Chondrocyte (in vitro differentiated cells): ENCODE results near the gene CCNF. TPM values are rescaled to one million over a fixed set of nuclear protein-coding genes. Genes with fewer than 3 reads are reported as not detected.

Experiments used
- DNase-seq: peaks from one replicate; pipeline ENCODE4 v3.0.0; 2021; ENCODE audit warnings: mixed read lengths, low spot score
- H3K27ac Mint-ChIP-seq: one replicate; pipeline ENCODE4 v1.8.0; 2021; ENCODE audit warnings: mild to moderate bottlenecking, moderate library complexity, mixed read lengths; ENCODE audit not compliant: unreplicated experiment
- H3K27me3 Mint-ChIP-seq: 2 replicates; pipeline ENCODE4 v1.8.0; 2021; ENCODE audit warnings: low read depth, mixed read lengths
- H3K36me3 Mint-ChIP-seq: 2 replicates; pipeline ENCODE4 v1.8.0; 2021; ENCODE audit warnings: low read depth, mixed read lengths
- H3K4me1 Mint-ChIP-seq: 2 replicates; pipeline ENCODE4 v1.8.0; 2021; ENCODE audit warnings: low read depth, mild to moderate bottlenecking, mixed read lengths
- H3K4me3 Mint-ChIP-seq: one replicate; pipeline ENCODE4 v1.8.0; 2021; ENCODE audit warnings: mild to moderate bottlenecking, moderate library complexity, mixed read lengths; ENCODE audit not compliant: unreplicated experiment
- H3K9me3 Mint-ChIP-seq: 2 replicates; pipeline ENCODE4 v1.8.0; 2021; ENCODE audit warnings: low read depth, mixed read lengths
- CTCF ChIP-seq: fragments of 200-600 bp; sonication (generic); IDR thresholded peaks from 2 replicates; pipeline ENCODE4 v1.5.0; 2021; ENCODE audit warnings: antibody characterized with exemption, mild to moderate bottlenecking, moderate library complexity
- total RNA-seq: library from RNA; stranded (reverse); gene quantifications from 3 replicates; pipeline ENCODE4 v1.2.1, GENCODE V29; 2021

Gene CCNF
- total RNA-seq, 1 donor from 2014 or later, result 7.6 TPM

GRCh38 chr16:2499890-2500429, 70.7 kb downstream of the CCNF start:
- Mint-ChIP-seq H3K4me3 (no peak overlapping the region), H3K9me3 (no peaks in the 10 kb centered on the region), H3K4me1 (peaks cover 18% of the 10 kb centered on the region), H3K36me3 (peaks cover 2% of the 10 kb centered on the region), H3K27ac (no peak overlapping the region), H3K27me3 (no peaks in the 10 kb centered on the region)
- no peak for TF ChIP-seq CTCF
- DNase-seq, result no peak

- no peak overlapping the region for H3K4me3 Mint-ChIP-seq
- TF ChIP-seq CTCF, result no peak
- DNase-seq, result no peak
Observed at GRCh38 chr16:2500430-2500917, 71.2 kb downstream of the CCNF start.

DNA sequence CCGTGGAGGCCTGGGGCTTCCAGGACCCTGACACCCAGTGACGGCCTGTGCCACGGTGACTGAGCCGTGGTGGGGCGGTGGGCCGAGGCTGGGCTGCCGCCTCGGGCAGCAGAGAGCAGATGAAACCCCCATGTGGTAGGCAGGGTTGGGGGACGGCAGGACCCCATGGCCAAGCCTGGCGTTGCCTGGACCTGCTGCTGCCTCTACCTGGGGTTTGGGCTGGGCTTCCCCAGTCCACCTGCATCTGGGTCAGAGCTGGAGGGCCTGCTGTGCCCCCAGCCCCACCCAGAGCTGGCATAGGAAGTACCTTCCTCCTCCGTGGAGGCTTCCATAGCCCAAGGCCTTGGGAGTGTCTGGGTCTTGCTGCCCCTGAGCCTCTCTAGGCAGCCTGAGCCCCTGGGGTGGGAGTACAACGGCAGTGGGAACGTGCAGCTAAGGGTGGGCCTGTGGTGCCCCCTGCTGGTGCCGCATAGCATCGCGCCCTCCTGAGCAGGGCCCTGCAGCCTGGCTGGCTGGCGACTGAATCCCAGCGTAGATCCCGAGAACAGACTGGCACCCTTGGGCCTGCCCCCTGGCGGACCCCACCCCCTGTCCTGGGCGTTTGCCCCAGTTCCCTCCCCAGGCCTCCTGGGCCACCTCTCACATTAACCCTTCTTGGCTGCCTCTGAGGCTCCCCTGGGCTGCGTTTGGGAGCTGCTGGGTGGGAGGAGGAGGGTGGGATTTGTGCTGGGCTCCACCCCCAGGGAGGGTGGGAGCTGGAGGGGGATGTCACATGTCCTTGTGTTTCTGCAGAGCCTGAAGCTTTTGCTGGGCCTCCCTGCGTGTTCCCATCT, 71.9 kb downstream of the CCNF start:
- H3K9me3 Mint-ChIP-seq, result no peaks in the 10 kb centered on the region
- DNase-seq, result no peak
- H3K27ac Mint-ChIP-seq, result no peak overlapping the region
- peak; percentile 97 for TF ChIP-seq CTCF
- peaks cover 18% of the 10 kb centered on the region for H3K4me1 Mint-ChIP-seq
- H3K27me3 Mint-ChIP-seq, result no peaks in the 10 kb centered on the region
- H3K4me3 Mint-ChIP-seq, result no peak overlapping the region
- peaks cover 2% of the 10 kb centered on the region for H3K36me3 Mint-ChIP-seq

More at GRCh38 chr16:2500430-2500917, 71.2 kb downstream of the CCNF start:
- Mint-ChIP-seq H3K27ac (no peak overlapping the region), H3K9me3 (no peaks in the 10 kb centered on the region), H3K4me1 (peaks cover 18% of the 10 kb centered on the region), H3K27me3 (no peaks in the 10 kb centered on the region), H3K36me3 (peaks cover 2% of the 10 kb centered on the region)

GRCh38 chr16:2501946-2502895, 73.0 kb downstream of the CCNF start:
- Mint-ChIP-seq H3K9me3 (no peaks in the 10 kb centered on the region), H3K36me3 (no peaks in the 10 kb centered on the region), H3K4me3 (no peak overlapping the region), H3K27me3 (no peaks in the 10 kb centered on the region), H3K4me1 (peaks cover 18% of the 10 kb centered on the region), H3K27ac (peak overlapping the region; percentile 79)
- no peak for DNase-seq
- TF ChIP-seq CTCF, result no peak

- peaks cover 14% of the 10 kb centered on the region for H3K4me1 Mint-ChIP-seq
- H3K27me3 Mint-ChIP-seq, result no peaks in the 10 kb centered on the region
- H3K36me3 Mint-ChIP-seq, result no peaks in the 10 kb centered on the region
- no peak for TF ChIP-seq CTCF
- no peaks in the 10 kb centered on the region for H3K9me3 Mint-ChIP-seq
- H3K4me3 Mint-ChIP-seq, result no peak overlapping the region
- no peak for DNase-seq
- no peak overlapping the region for H3K27ac Mint-ChIP-seq
Observed at GRCh38 chr16:2505695-2506094, 76.4 kb downstream of the CCNF start.
